ENCODE measurements around the gene TNS2.
"Not testable (repeated sequence)": the region's sequence is repeated elsewhere in the genome, so short reads cannot be mapped to it uniquely, and the experiment has no call there.

Gene TNS2

GRCh38 chr12:53091756-53092155, 41.9 kb downstream of the TNS2 start:
- ChIA-PET CTCF (interaction anchor here (1.4 to 20.8 kb wide), 2 partner anchors 9 to 17 kb away, joined by 3 to 655 read pairs; partner anchors contain the start of gene SPRYD3), POLR2A (no interaction called here)
- H3K4me3 ChIP-seq (ENCODE audit: low read depth, low read length), result no peak overlapping the region
- no peak for DNase-seq (ENCODE audit: low read depth, low spot score)
- no peak for TF ChIP-seq CTCF (IDR thresholded peaks at IDR 0.05; ENCODE audit: insufficient read depth, low read length, missing control alignments)

- POLR2A ChIA-PET, result interaction anchor here (2.0 kb wide), 1 partner anchor 13 kb away, joined by 4 read pairs; no protein-coding TSS in a partner anchor
- CTCF ChIA-PET, result interaction anchor here (0.6 to 20.8 kb wide), 7 partner anchors 10 to 105 kb away, joined by 3 to 655 read pairs (median 3); partner anchors contain the start of genes EIF4B, SOAT2 and SPRYD3
- TF ChIP-seq CTCF (IDR thresholded peaks at IDR 0.05; ENCODE audit: insufficient read depth, low read length, missing control alignments), result no peak
- no peak for DNase-seq (ENCODE audit: low read depth, low spot score)
- H3K4me3 ChIP-seq (ENCODE audit: low read depth, low read length), result no peak overlapping the region
Observed at GRCh38 chr12:53093777-53094393, 44.0 kb downstream of the TNS2 start.

GRCh38 chr12:53094394-53094787, 44.5 kb downstream of the TNS2 start:
- ChIA-PET POLR2A (interaction anchor here (2.0 kb wide), 1 partner anchor 14 kb away, joined by 4 read pairs; no protein-coding TSS in a partner anchor), CTCF (interaction anchor here (0.7 to 20.8 kb wide), 6 partner anchors 9 to 105 kb away, joined by 3 to 655 read pairs (median 4); partner anchors contain the start of genes SOAT2 and SPRYD3)
- TF ChIP-seq CTCF (IDR thresholded peaks at IDR 0.05; ENCODE audit: insufficient read depth, low read length, missing control alignments), result no peak
- H3K4me3 ChIP-seq (ENCODE audit: low read depth, low read length), result no peak overlapping the region
- no peak for DNase-seq (ENCODE audit: low read depth, low spot score)

- not testable (repeated sequence) for H3K4me3 ChIP-seq (ENCODE audit: low read depth, low read length); DNase-seq (ENCODE audit: low read depth, low spot score)
- ChIA-PET POLR2A (interaction anchor here (2.0 kb wide), 1 partner anchor 14 kb away, joined by 4 read pairs; no protein-coding TSS in a partner anchor), CTCF (interaction anchor here (0.8 to 20.8 kb wide), 6 partner anchors 9 to 104 kb away, joined by 3 to 655 read pairs (median 4); partner anchors contain the start of genes SOAT2 and SPRYD3)
Observed at GRCh38 chr12:53094796-53095595, 45.1 kb downstream of the TNS2 start.

GRCh38 chr12:53095596-53095895, 45.7 kb downstream of the TNS2 start:
- CTCF ChIA-PET, result interaction anchor here (0.8 to 20.8 kb wide), 4 partner anchors 21 to 64 kb away, joined by 4 to 655 read pairs (median 4); partner anchors contain the start of gene SPRYD3
- POLR2A ChIA-PET, result interaction anchor here (4.7 kb wide), 1 partner anchor 16 kb away, joined by 86 read pairs; the partner anchor contains the start of gene SPRYD3

GRCh38 chr12:53096089-53096741, 46.4 kb downstream of the TNS2 start:
- POLR2A ChIA-PET, result interaction anchor here (4.7 kb wide), 1 partner anchor 17 kb away, joined by 86 read pairs; the partner anchor contains the start of gene SPRYD3
- no peak for TF ChIP-seq CTCF (IDR thresholded peaks at IDR 0.05; ENCODE audit: insufficient read depth, low read length, missing control alignments)
- CTCF ChIA-PET, result interaction anchor here (0.8 to 20.8 kb wide), 3 partner anchors 21 to 63 kb away, joined by 4 to 655 read pairs (median 4); partner anchors contain the start of gene SPRYD3
- peak; percentile 29 for DNase-seq (ENCODE audit: low read depth, low spot score)
- peak overlapping the region; percentile 73 for H3K4me3 ChIP-seq (ENCODE audit: low read depth, low read length)

More at GRCh38 chr12:53095596-53095895, 45.7 kb downstream of the TNS2 start:
- not testable (repeated sequence) for DNase-seq (ENCODE audit: low read depth, low spot score); H3K4me3 ChIP-seq (ENCODE audit: low read depth, low read length)

All from AG04449 (cell line).